ENCODE data around the gene DCXR. TPM values are rescaled to one million over a fixed set of nuclear protein-coding genes. Genes with fewer than 3 reads are reported as not detected.

The DCXR gene
- 128 and 176 TPM in 2 replicates for total RNA-seq (2014; rRNA removed; shearing (Covaris generic))

GRCh38 chr17:82037092-82037888, at the start of gene DCXR:
Gene DCXR, minus strand, starts transcription at chr17:82037697. Its CDS starts 15 bp downstream, at chr17:82037682.
- Histone ChIP-seq H3K27ac (peak within 1 kb of the TSS; percentile 59), H3K9me3 (replicated peaks) (no peaks in the 10 kb centered on the region), H3K4me3 (peak within 1 kb of the TSS; percentile 55)

GRCh38 chr17:82085931-82086764, 48.7 kb upstream of the DCXR start:
- no peak overlapping the region for H3K4me3 ChIP-seq
- H3K4me1 ChIP-seq (replicated peaks): no peaks in the 10 kb centered on the region
- H3K27ac ChIP-seq: no peak overlapping the region
- DNase-seq (ENCODE audit: low read depth in 1 of 2, low spot score in 2 of 2): no peak
- no peaks in the 10 kb centered on the region for H3K9me3 ChIP-seq (replicated peaks)
- H3K36me3 ChIP-seq: peaks cover 97% of the 10 kb centered on the region
- no peaks in the 10 kb centered on the region for H3K27me3 ChIP-seq (replicated peaks)

More at GRCh38 chr17:82037092-82037888, at the start of gene DCXR:
- H3K36me3 ChIP-seq: peaks cover 22% of the 10 kb centered on the region
- no peaks in the 10 kb centered on the region for H3K27me3 ChIP-seq (replicated peaks)
- DNase-seq (ENCODE audit: low read depth in 1 of 2, low spot score in 2 of 2): peak; percentile 99
- H3K4me1 ChIP-seq (replicated peaks): peaks cover 16% of the 10 kb centered on the region

- H3K27ac ChIP-seq: no peak overlapping the region
- H3K36me3 ChIP-seq: peaks cover 98% of the 10 kb centered on the region
- no peaks in the 10 kb centered on the region for H3K27me3 ChIP-seq (replicated peaks)
Observed at GRCh38 chr17:82085031-82085861, 47.7 kb upstream of the DCXR start.

GRCh38 chr17:82084373-82085030, 47.0 kb upstream of the DCXR start:
- Histone ChIP-seq H3K9me3 (replicated peaks) (no peaks in the 10 kb centered on the region), H3K27me3 (replicated peaks) (no peaks in the 10 kb centered on the region), H3K27ac (no peak overlapping the region), H3K4me3 (no peak overlapping the region), H3K4me1 (replicated peaks) (no peaks in the 10 kb centered on the region), H3K36me3 (peaks cover 98% of the 10 kb centered on the region)
- no peak for DNase-seq (ENCODE audit: low read depth in 1 of 2, low spot score in 2 of 2)

More at GRCh38 chr17:82085031-82085861, 47.7 kb upstream of the DCXR start:
- DNase-seq (ENCODE audit: low read depth in 1 of 2, low spot score in 2 of 2): no peak
- no peaks in the 10 kb centered on the region for H3K4me1 ChIP-seq (replicated peaks)
- no peak overlapping the region for H3K4me3 ChIP-seq
- no peaks in the 10 kb centered on the region for H3K9me3 ChIP-seq (replicated peaks)

GRCh38 chr17:82083533-82084359, 46.2 kb upstream of the DCXR start:
- H3K27me3 ChIP-seq (replicated peaks): no peaks in the 10 kb centered on the region
- H3K36me3 ChIP-seq: peaks cover 95% of the 10 kb centered on the region
- H3K4me3 ChIP-seq: no peak overlapping the region
- H3K9me3 ChIP-seq (replicated peaks): no peaks in the 10 kb centered on the region
- H3K27ac ChIP-seq: no peak overlapping the region
- no peak for DNase-seq (ENCODE audit: low read depth in 1 of 2, low spot score in 2 of 2)
- no peaks in the 10 kb centered on the region for H3K4me1 ChIP-seq (replicated peaks)

GRCh38 chr17:82083009-82083408, 45.5 kb upstream of the DCXR start:
- DNase-seq (ENCODE audit: low read depth in 1 of 2, low spot score in 2 of 2): no peak
- H3K27me3 ChIP-seq (replicated peaks): no peaks in the 10 kb centered on the region
- no peaks in the 10 kb centered on the region for H3K9me3 ChIP-seq (replicated peaks)
- H3K4me1 ChIP-seq (replicated peaks): no peaks in the 10 kb centered on the region
- peaks cover 95% of the 10 kb centered on the region for H3K36me3 ChIP-seq
- no peak overlapping the region for H3K4me3 ChIP-seq
- H3K27ac ChIP-seq: no peak overlapping the region

GRCh38 chr17:82082456-82082855, 45.0 kb upstream of the DCXR start:
- Histone ChIP-seq H3K27ac (no peak overlapping the region), H3K4me1 (replicated peaks) (no peaks in the 10 kb centered on the region)
- DNase-seq (ENCODE audit: low read depth in 1 of 2, low spot score in 2 of 2): no peak

GRCh38 chr17:82081966-82082365, 44.5 kb upstream of the DCXR start:
- Histone ChIP-seq H3K4me3 (no peak overlapping the region), H3K36me3 (peaks cover 89% of the 10 kb centered on the region), H3K4me1 (replicated peaks) (no peaks in the 10 kb centered on the region), H3K27me3 (replicated peaks) (no peaks in the 10 kb centered on the region), H3K27ac (no peak overlapping the region), H3K9me3 (replicated peaks) (no peaks in the 10 kb centered on the region)
- DNase-seq (ENCODE audit: low read depth in 1 of 2, low spot score in 2 of 2): no peak

More at GRCh38 chr17:82082456-82082855, 45.0 kb upstream of the DCXR start:
- Histone ChIP-seq H3K9me3 (replicated peaks) (no peaks in the 10 kb centered on the region), H3K27me3 (replicated peaks) (no peaks in the 10 kb centered on the region), H3K4me3 (no peak overlapping the region), H3K36me3 (peaks cover 94% of the 10 kb centered on the region)

GRCh38 chr17:82081546-82081945, 44.0 kb upstream of the DCXR start:
- no peak for DNase-seq (ENCODE audit: low read depth in 1 of 2, low spot score in 2 of 2)
- H3K4me3 ChIP-seq: no peak overlapping the region
- no peak overlapping the region for H3K27ac ChIP-seq
- H3K36me3 ChIP-seq: peaks cover 85% of the 10 kb centered on the region
- no peaks in the 10 kb centered on the region for H3K27me3 ChIP-seq (replicated peaks)
- H3K4me1 ChIP-seq (replicated peaks): no peaks in the 10 kb centered on the region
- H3K9me3 ChIP-seq (replicated peaks): no peaks in the 10 kb centered on the region

GRCh38 chr17:82080789-82081464, 43.4 kb upstream of the DCXR start:
- Histone ChIP-seq H3K27me3 (replicated peaks) (no peaks in the 10 kb centered on the region), H3K36me3 (peaks cover 79% of the 10 kb centered on the region), H3K9me3 (replicated peaks) (no peaks in the 10 kb centered on the region), H3K27ac (no peak overlapping the region), H3K4me1 (replicated peaks) (no peaks in the 10 kb centered on the region), H3K4me3 (no peak overlapping the region)
- no peak for DNase-seq (ENCODE audit: low read depth in 1 of 2, low spot score in 2 of 2)

- peaks cover 72% of the 10 kb centered on the region for H3K36me3 ChIP-seq
Observed at GRCh38 chr17:82080048-82080788, 42.7 kb upstream of the DCXR start.

More at GRCh38 chr17:82080048-82080788, 42.7 kb upstream of the DCXR start:
- no peaks in the 10 kb centered on the region for H3K27me3 ChIP-seq (replicated peaks)
- no peak overlapping the region for H3K27ac ChIP-seq
- H3K4me3 ChIP-seq: no peak overlapping the region
- no peaks in the 10 kb centered on the region for H3K9me3 ChIP-seq (replicated peaks)
- no peaks in the 10 kb centered on the region for H3K4me1 ChIP-seq (replicated peaks)
- no peak for DNase-seq (ENCODE audit: low read depth in 1 of 2, low spot score in 2 of 2)

All from SJSA1 (cell line).